ENCODE measurements around the gene MXD4.
A peak's percentile ranks its signal among the peaks of the same experiment; 100 is the strongest.
"Not testable (repeated sequence)": the region's sequence is repeated elsewhere in the genome, so short reads cannot be mapped to it uniquely, and the experiment has no call there.

Gene MXD4

GRCh38 chr4:2249526-2250356 lies 12.2 kb downstream of the MXD4 start:
- no peak for DNase-seq

DNA sequence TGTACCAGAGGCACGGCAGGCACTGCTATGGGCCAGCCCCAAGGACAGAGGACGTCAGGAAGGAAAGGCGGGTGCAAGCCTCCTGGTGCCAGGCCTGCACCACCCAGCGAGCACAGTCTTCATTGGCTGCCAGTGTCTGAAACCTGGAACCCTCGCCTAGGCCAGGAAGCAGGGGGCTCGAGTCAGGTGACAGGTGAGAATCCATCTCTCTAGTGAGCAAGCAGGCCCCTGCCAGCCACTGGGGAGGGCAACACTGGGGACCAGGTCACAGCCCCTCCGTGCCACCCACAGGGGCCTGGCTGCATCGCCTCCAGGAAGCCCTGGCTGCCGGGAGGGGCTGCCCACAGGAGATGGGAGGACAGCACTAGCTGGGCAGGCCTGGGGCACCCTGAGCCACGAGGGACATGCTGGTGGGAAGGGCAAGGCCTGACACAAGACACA lies 13.1 kb downstream of the MXD4 start:
- no peak for DNase-seq

DNA sequence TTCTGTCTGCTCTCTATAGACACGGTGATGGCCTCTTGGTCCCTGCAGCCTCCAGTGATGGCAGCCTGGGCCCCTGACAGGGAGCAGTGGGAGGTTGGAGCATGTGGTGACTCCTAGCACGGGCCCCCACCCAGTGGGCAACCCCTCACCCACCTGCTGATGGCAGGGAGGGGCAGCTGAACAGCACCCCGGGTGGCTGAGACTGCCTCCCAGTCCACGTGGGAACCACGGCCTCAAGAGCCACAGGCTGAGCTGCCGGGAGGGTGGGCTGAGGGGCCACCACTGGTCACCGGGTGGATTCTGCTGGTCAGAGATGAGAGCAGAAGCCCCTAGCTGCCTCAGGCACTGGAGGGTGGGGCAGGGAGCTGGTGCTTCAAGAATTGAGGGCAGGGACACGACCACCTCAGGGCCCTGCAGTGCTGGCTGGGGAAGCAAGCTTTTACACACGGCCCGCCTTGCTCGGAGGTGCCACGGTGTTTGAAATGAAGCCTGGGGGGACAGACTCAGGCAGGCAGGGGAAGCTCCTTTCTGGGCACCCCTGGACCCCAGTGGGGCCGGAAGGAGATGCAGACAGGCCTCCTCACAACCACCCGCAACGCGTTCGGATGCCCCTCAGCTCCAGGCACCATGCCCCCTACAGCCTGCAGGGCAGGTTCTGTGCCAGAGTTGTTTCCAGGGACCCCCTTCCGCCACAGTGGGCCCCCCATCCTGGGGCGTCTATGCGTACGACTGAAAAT lies 13.7 kb downstream of the MXD4 start:
- no peak for DNase-seq

GRCh38 chr4:2247128-2248043 lies 14.5 kb downstream of the MXD4 start:
- no peak for DNase-seq

GRCh38 chr4:2246384-2247127 lies 15.4 kb downstream of the MXD4 start:
- no peak for DNase-seq

DNA sequence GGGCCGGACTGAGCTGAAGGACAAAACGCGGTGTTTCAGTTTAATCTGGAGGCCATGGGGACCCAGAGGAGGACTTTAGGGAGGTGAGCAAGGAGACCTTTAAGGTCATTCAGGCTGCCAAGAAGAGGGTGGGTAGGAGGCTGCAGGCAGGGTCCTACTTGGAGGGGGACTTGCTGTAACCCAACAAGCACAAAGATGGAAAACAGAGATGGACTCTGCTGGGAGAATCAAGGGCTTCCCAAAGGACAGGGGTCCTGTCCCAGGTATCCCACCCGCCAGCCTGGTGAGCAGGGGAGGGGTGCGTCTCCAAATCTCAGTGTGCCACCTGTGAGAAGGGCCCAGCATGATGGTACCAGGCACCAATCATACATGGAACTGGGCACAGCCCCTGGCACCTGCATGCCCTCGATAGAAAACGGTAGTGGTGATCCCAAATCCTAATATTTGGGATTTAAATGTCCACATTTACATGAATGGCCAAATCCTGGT lies 16.1 kb downstream of the MXD4 start:
- DNase-seq, result no peak

- DNase-seq, result no peak
These were observed 16.7 kb downstream of the MXD4 start for GRCh38 chr4:2245057-2245786.

- peak; percentile 15 for DNase-seq
These were observed 18.1 kb downstream of the MXD4 start for GRCh38 chr4:2243681-2244380.

- peak; percentile 99 for DNase-seq
These were observed 20.2 kb downstream of the MXD4 start, which contains the start of the genes HAUS3 and POLN for GRCh38 chr4:2241410-2242353. Gene HAUS3 (minus strand): TSS chr4:2242121. CDS start chr4:2240946, 1,175 bp downstream. Gene POLN (minus strand): TSS chr4:2242121. CDS start chr4:2229231, 12,890 bp downstream.

GRCh38 chr4:2241003-2241402 lies 20.9 kb downstream of the MXD4 start:
- DNase-seq, result peak; percentile 75

- no peak for DNase-seq
These were observed 24.8 kb downstream of the MXD4 start for GRCh38 chr4:2236944-2237666.

GRCh38 chr4:2231082-2231481 lies 30.8 kb downstream of the MXD4 start:
- DNase-seq, result no peak

- DNase-seq, result no peak
These were observed 35.6 kb downstream of the MXD4 start for GRCh38 chr4:2226261-2226660.

GRCh38 chr4:2222838-2223237 lies 39.1 kb downstream of the MXD4 start:
- no peak for DNase-seq

GRCh38 chr4:2221378-2221777 lies 40.5 kb downstream of the MXD4 start:
- not testable (repeated sequence) for DNase-seq

DNA sequence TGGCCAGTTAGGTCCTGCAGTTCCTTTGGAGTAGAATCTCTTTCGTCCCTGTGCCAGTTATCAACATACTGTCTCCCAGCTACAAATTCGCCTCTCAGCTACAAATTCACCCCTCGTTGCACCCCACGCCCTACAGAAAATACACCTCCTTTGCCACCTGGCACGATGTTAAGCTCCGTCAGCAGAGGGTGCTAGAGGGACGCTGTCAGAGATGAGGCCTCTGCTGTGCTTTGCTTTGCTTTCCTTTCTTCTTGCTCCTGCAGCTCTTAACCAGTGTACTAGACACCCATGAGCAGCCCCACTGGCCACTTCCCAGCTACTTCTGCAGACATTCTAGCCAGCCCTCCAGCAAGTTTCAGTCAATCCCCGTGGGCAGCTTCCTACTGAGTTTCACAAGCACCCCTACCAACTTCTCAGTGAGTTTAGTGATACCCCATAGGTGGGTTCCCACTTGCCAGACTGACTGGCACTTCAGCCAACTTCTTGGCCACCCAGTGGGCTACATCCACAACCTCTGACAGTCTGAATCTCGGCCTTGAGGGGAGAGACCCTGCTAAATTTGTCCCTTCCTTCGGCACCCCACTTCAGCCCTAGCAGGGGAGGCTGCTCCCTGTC lies 41.8 kb downstream of the MXD4 start:
- peak; percentile 83 for DNase-seq

- DNase-seq, result no peak
These were observed 42.6 kb downstream of the MXD4 start for GRCh38 chr4:2219233-2219760.

DNA sequence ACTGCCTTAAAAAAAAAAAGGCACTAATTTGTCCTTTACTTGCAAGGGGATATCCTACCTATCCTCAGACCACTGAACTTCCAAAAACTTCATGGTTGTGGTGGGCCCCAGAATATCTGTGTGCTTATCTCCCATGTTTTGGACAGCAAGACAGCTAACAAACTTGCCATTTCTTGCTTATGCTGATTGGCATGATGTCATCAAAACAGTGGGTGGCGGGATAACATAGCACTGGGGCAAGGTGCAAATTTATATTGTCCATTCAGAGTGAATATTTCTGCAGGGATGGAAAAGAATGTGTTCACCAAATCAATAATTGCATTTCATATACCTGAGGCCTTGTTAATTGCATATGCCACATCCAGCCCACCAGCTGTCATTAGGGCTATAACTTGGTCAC lies 43.5 kb downstream of the MXD4 start:
- no peak for DNase-seq

All from CD4-positive, alpha-beta T cell treated with Interleukin-21 for 1 hour (primary cell).